Skeletal muscle cell (primary cell): ENCODE measurements around the gene ZNF705A.
"Not testable (repeated sequence)": the region's sequence is repeated elsewhere in the genome, so short reads cannot be mapped to it uniquely, and the experiment has no call there.

Experiments
- DNase-seq: peaks from one replicate; pipeline ENCODE4 v3.0.0-alpha.2; 2010; ENCODE audit warnings: low read depth
- H3K4me3 ChIP-seq: 2 replicates; pipeline ENCODE4 v1.5.1; 2011; ENCODE audit warnings: low read depth, mild to moderate bottlenecking, control low read depth, low read length, moderate library complexity

The ZNF705A gene

GRCh38 chr12:8156845-8157244, at the start of gene ZNF705A:
ZNF705A (plus strand) TSS chr12:8157015; CDS start chr12:8172626, 15,611 bp downstream.
- no peak within 1 kb of the TSS for H3K4me3 ChIP-seq
- DNase-seq: peak; percentile 39

- DNase-seq: peak; percentile 33
- H3K4me3 ChIP-seq: no peak overlapping the region
Measured at GRCh38 chr12:8108808-8109398, 47.9 kb upstream of the ZNF705A start.

DNA sequence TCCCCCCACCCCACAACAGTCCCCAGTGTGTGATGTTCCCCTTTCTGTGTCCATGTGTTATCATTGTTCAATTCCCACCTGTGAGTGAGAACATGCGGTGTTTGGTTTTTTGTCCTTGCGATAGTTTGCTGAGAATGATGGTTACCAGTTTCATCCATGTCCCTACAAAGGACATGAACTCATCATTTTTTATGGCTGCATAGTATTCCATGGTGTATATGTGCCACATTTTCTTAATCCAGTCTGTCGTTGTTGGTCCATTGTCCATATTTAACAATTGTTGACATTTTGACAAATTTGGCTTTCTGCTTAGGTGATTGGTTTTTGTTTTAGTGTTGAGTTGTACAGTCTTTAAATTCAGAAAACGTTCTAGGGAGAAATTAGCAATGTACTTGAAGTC, 43.7 kb upstream of the ZNF705A start:
- not testable (repeated sequence) for DNase-seq, H3K4me3 ChIP-seq

GRCh38 chr12:8120072-8120713, 36.6 kb upstream of the ZNF705A start:
- DNase-seq: no peak
- H3K4me3 ChIP-seq: no peak overlapping the region

DNA sequence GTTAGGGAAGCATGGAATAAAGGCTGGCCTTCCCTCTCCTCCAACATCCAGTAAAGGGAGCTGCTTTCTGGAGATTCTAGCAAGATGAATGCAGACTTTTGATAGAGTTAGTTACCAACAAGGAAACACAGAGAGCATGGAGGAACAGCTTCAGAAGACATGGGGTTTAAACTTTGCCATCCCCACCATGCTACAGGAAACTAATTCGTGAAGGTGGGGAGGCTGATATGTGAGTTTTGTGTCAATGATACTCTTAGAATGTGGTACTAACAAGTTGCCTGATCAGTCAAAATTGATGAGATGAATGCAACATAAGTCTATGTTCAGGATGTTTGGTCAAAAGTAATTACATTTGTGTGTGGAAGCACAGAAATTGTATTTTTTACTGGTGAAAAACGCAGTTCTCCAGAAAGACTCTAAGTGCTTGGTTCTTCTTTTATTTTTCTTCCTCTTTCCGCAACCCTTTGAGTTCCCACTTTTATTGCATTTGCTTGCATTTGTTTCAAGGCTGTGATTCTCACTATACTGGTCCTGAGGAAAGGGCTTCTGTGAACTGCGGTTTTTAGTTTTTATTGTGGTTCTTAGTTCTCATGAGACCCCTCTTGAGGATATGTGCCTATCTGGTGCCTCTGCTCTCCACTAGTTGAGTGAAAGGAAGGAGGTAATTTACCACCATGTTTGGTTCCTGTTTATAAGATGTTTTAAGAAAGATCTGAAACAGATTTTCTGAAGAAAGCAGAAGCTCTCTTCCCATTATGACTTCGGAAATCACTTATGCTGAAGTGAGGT, 33.5 kb upstream of the ZNF705A start, which contains the start of gene CLEC4A:
TSS of gene CLEC4A (plus strand) at position 494 of the 789 bp plus-strand sequence. CDS start at position 756, 262 bp downstream.
- no peak within 1 kb of the TSS for H3K4me3 ChIP-seq
- DNase-seq: no peak

- DNase-seq: no peak
- H3K4me3 ChIP-seq: no peak overlapping the region
Measured at GRCh38 chr12:8127138-8127537, 29.7 kb upstream of the ZNF705A start.

DNA sequence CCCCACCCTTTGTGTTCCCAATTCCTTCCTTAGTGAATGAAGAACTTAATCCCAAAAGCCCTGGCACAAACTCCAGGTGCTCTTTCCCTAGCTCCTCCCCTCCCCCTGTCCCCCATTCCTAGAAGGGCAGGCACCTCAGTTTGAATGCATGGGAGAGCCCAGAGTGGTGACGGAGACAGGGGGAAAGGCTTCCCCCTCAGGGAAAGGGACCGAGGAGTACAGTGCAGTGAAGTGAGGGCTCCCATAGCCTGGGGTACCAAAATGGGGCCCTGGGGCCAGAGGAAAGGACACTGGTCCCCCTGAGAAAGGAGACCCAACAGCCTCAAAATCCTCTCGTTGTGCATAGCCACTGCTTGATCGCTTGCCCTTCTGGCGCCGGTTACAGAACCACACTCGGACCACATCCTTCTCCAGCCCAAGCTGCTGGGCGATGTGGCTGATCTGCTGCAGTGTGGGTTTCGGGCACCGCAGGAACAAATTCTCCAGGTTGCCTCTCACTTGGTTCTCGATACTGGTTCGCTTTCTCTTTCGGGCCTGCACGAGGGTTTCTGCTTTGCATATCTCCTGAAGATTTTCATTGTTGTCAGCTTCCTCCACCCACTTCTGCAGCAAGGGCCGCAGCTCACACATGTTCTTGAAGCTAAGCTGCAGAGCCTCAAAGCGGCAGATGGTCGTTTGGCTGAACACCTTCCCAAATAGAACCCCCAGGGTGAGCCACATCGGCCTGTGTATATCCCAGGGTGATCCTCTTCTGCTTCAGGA, 23.0 kb upstream of the ZNF705A start:
- DNase-seq, H3K4me3 ChIP-seq: not testable (repeated sequence)

DNA sequence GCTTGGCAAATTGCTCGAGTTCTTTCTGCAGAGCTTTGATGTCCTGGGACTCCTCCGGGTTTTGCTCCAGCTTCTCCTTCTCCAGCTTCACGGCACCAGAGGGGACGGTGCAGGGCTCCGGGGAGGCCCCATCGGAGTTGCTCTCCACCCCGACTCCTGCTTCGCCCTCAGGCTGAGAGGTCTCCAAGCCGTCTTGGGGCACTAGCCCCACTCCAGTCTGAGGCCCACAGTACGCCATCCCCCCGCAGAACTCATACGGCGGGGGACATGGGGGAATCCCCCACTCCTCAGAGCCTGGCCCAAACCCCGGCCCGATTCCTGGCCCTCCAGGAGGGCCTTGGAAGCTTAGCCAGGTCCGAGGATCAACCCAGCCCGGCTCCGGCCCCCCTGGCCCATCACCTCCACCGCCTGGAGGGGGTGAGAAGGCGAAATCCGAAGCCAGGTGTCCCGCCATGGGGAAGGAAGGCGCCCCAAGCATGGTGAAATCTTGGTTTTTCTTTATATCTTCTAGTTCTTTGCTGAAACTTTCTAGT, 22.4 kb upstream of the ZNF705A start:
- DNase-seq, H3K4me3 ChIP-seq: not testable (repeated sequence)

DNA sequence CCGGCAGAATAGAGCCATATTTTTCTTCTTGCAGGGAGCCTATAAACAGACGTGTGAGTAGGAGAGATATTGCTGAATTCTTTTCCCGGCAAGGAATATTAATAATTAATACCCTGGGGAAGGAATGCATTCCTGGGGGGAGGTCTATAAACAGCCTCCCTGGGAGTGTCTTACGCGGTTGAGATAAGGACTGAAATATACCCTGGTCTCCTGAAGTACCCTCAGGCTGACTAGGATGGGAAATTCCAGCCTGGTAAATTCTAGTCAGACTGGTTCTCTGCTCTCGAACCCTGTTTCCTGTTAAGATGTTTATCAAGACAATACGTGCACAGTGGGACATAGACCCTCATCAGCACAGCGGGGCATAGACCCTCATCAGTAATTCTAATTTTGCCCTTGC, 15.2 kb upstream of the ZNF705A start:
- not testable (repeated sequence) for H3K4me3 ChIP-seq, DNase-seq

DNA sequence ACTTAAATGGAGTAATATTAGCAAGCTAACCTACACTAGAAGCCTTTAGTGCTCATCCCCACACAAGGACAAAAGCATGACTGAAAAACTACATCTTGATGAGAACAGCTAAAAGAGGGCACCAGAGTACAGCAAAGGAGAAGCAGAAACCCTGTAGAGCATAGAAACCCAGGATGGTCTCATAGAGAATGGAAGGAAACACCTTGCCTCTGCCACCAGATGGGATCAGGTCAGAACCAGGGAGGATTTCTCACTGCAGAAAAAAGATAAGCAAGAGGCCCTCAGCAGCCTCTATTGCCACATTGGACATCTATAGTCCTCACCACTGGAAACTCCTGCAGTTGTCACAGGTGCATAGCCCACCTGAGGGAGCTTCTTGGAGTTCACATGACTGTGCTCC, 13.6 kb upstream of the ZNF705A start:
- DNase-seq: no peak

GRCh38 chr12:8145754-8146441, 10.9 kb upstream of the ZNF705A start:
- DNase-seq: peak; percentile 72
- H3K4me3 ChIP-seq: peak overlapping the region; percentile 5

More for the DNA sequence above, 13.6 kb upstream of the ZNF705A start:
- no peak overlapping the region for H3K4me3 ChIP-seq

GRCh38 chr12:8146442-8146771, 10.4 kb upstream of the ZNF705A start:
- peak overlapping the region; percentile 5 for H3K4me3 ChIP-seq
- DNase-seq: no peak

GRCh38 chr12:8154526-8154925, 2.3 kb upstream of the ZNF705A start:
- no peak overlapping the region for H3K4me3 ChIP-seq
- DNase-seq: no peak

- no peak overlapping the region for H3K4me3 ChIP-seq
- DNase-seq: no peak
Measured at GRCh38 chr12:8156416-8156815, 399 bp upstream of the ZNF705A start.

DNA sequence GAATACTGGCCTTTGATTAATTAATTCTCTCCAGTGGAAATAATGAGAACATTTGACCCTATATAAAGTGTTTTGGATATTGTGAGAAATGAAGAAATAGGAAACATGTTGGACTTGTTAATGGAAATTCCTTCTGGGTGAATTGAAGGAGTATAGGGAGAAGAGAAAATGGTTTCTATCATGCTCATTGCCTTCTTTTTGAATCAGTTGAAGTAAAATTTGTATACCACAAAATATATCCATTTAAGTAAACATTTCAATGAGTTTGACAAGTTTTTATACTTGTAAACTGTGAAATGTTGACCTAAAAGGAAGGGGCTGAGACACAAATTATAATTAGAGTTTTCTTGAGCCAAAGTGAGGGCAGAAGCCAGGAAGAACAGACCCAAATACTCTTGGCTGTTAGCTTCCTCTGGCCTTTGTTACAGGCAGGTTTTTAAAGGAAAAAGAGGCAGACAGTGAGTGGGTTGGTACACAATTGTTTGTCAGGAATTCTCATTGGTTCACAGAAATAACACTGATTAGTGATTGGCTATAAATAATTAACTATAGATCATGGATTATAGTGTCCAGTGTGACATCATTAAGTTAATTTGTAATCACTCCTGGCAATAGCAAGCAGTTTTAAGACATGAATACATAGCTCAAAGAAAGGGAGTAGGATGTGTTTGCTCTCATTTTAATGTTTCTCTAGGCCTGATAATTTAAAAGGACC, 826 bp downstream of the ZNF705A start:
- DNase-seq: no peak
- no peak overlapping the region for H3K4me3 ChIP-seq

DNA sequence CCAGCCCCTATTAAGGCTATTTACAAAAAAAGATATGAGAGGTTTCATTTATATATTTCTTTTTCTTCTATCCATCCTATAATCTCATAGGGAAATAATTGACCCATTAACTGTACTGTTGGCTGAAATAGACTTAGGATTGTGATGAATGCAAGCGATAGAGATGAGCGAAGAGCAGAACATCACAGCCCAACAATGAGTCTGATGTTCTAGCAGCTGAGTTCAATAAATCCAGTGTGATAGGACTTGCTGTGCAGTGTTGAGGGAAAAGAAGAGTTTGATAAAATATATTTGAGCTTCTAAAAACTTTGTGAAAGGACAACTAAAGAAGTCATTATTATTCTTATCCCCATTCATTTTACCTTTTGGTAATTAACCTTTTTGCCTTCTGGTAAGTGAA, 16.1 kb downstream of the ZNF705A start:
- not testable (repeated sequence) for DNase-seq

GRCh38 chr12:8179989-8180585, 23.3 kb downstream of the ZNF705A start:
- H3K4me3 ChIP-seq: peak overlapping the region; percentile 57
- peak; percentile 14 for DNase-seq

More for the DNA sequence above, 16.1 kb downstream of the ZNF705A start:
- H3K4me3 ChIP-seq: not testable (repeated sequence)

GRCh38 chr12:8181271-8181670, 24.5 kb downstream of the ZNF705A start:
- not testable (repeated sequence) for DNase-seq, H3K4me3 ChIP-seq
